GM20000 (cell line): ENCODE measurements around the gene DGCR2.
"Not testable (repeated sequence)": the region's sequence is repeated elsewhere in the genome, so short reads cannot be mapped to it uniquely, and the experiment has no call there.

Experiments used
- DNase-seq: peaks from one replicate; pipeline ENCODE4 v3.0.0; 2012; ENCODE audit warnings: low spot score
- TF ChIP-seq, protein P1 (sequence below): IDR thresholded peaks from 2 replicates; pipeline ENCODE4 v1.5.1; 2012; ENCODE audit warnings: mild to moderate bottlenecking, control low read depth; ENCODE audit errors: extremely low read depth, missing control alignments

Gene DGCR2

DNA sequence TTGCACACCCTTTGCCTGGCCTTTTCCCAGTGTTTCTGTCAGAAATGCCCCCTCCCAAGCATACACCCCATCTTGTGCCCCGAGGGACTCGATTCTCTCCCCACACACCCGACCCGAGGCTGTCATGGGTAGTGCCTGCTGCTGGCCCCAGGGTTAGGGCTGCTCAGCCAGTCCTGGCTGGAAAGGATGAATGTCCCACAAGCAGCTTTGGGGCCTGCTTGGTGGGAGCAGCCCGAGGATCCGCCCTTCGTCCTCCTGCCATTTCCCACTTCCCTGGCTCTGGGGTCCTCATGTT lies 131.1 kb downstream of the DGCR2 start:
- no peak for DNase-seq

DNA sequence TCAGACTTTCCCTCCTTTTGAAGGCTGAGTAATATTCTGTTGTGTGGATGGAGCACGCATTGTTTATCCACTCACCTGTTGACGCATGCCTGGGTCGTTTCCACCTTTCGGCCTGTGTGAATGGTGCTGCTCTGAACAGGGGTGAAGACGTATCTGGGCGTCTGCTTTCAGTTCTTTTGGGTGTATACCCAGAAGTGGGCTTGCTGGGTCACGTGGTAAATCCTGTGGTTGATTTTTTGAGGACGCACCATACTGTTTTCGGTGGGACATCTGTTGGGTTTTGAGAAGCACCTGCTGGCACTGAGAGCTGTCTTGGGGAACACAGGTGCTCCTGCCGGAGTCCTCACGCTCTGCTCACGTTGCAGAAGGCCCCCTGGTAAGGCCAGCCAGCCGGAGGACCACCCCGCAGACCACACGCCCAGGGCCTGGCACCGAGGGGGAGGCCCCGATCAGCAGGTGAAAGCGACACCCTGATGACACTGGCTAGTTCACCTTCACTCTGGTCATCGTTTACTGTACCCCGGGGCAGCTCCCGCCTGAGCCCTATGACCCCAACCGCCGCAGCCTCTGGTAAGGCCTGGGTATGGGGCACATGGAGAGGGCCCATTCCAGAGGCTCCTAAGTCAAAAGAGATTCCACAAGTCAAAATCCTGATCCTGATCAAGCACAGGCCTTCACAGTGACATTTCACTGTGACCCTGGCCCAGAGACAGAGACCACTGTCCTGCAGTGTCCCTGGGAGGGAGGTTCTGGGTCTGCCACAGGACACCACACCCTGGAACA lies 131.7 kb downstream of the DGCR2 start:
- TF ChIP-seq, protein P1, sequence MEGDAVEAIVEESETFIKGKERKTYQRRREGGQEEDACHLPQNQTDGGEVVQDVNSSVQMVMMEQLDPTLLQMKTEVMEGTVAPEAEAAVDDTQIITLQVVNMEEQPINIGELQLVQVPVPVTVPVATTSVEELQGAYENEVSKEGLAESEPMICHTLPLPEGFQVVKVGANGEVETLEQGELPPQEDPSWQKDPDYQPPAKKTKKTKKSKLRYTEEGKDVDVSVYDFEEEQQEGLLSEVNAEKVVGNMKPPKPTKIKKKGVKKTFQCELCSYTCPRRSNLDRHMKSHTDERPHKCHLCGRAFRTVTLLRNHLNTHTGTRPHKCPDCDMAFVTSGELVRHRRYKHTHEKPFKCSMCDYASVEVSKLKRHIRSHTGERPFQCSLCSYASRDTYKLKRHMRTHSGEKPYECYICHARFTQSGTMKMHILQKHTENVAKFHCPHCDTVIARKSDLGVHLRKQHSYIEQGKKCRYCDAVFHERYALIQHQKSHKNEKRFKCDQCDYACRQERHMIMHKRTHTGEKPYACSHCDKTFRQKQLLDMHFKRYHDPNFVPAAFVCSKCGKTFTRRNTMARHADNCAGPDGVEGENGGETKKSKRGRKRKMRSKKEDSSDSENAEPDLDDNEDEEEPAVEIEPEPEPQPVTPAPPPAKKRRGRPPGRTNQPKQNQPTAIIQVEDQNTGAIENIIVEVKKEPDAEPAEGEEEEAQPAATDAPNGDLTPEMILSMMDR, result no peak
- no peak for DNase-seq

More for the DNA sequence above, 131.1 kb downstream of the DGCR2 start:
- TF ChIP-seq, protein P1, result no peak

DNA sequence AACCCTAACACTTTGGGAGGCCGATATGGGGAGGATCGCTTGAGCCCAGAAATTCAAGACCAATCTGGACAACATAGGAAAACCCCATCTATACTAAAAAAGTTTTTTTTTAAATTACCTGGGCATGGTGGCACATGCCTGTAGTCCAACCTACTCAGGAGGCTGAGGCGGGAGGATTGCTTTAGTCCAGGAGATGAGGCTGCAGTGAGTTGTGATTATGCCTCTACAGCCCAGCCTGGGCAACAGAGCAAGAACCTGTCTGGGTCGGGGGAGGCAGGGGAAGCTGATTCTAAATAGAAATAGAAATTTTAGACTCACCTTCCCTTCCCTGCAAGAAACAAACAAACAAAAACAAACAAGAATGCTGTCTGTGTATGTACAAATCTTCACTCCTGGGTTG lies 133.3 kb downstream of the DGCR2 start:
- TF ChIP-seq, protein P1, result no peak
- no peak for DNase-seq

DNA sequence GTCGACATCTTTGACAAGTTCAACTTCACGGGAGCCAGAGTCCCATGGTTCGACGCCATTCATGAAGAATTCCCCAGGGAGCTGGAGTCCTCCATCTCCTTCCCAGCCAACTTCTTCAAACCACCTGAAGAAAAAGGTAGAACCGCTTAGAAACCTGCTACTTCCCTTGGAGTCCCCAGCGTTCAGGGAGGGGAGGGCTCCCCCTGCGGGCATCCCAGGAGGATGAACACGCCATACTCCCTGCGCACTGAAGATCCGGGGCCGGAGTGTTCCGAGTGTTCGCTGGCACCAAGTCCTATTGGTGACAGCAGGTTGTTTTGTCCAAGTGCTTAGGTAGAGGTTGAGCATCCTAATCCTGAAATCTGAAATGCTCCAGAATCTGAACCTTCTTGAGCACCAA lies 134.4 kb downstream of the DGCR2 start:
- TF ChIP-seq, protein P1, result no peak
- DNase-seq, result no peak

DNA sequence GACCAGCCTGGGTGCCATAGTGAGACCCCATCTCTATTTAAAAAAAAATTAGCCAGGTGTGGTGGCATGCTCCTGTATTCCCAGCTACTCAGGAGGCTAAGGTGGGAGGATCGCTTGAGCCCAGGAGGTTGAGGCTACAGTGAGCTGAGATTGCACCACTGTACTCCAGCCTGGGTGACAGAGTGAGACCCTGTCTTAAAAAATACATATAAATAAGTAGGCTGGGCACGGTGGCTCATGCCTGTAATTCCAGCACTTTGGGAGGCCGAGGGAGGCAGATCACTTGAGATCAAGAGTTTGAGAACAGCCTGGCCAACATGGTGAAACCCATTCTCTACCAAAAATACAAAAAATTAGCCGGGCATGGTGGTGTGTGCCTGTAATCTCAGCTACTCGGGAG lies 135.1 kb downstream of the DGCR2 start:
- DNase-seq, result not testable (repeated sequence)
